GM12878 (cell line): Measurements from ENCODE around the gene SASH3.

Experiments
- REST ChIP-seq: IDR thresholded peaks from 2 replicates; pipeline ENCODE4 v1.6.1; 2012; ENCODE audit warnings: mild to moderate bottlenecking, low read depth, low read length
- TF ChIP-seq, protein P1 (sequence below), 3 experiments: IDR thresholded peaks in 2 of 3; conservative IDR thresholded peaks in 1 of 3; 2 replicates each; pipeline ENCODE4 v1.5.1; 2011; ENCODE audit warnings: low read depth in 3 of 3, low read length in 3 of 3, mild to moderate bottlenecking in 3 of 3, control low read depth in 2 of 3, moderate library complexity in 2 of 3, inconsistent platforms in 1 of 3, mixed read lengths in 1 of 3; ENCODE audit not compliant: control insufficient read depth in 2 of 3, insufficient read depth in 1 of 3; ENCODE audit errors: extremely low read depth in 1 of 3

DNA sequence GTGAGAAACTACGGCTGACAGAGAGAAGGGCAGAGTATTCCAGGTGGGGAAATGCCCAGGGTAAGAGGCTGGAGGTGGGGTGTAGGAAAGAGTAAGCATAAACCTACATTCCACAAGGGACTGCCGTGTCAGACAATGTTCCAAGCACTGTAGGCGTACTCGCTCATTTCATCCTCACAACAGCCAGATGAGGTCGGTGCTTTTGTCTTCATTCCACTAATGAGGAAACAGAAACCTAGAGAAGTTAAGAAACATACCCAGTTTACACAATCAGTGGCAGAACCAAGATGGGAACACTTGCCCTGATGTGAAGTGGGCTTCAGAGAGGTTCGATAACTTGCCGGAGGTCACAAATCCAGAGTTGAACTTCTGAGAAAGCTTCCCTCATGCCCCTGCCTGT lies 4.6 kb downstream of the SASH3 start:
- no peak for TF ChIP-seq REST
- TF ChIP-seq, protein P1, sequence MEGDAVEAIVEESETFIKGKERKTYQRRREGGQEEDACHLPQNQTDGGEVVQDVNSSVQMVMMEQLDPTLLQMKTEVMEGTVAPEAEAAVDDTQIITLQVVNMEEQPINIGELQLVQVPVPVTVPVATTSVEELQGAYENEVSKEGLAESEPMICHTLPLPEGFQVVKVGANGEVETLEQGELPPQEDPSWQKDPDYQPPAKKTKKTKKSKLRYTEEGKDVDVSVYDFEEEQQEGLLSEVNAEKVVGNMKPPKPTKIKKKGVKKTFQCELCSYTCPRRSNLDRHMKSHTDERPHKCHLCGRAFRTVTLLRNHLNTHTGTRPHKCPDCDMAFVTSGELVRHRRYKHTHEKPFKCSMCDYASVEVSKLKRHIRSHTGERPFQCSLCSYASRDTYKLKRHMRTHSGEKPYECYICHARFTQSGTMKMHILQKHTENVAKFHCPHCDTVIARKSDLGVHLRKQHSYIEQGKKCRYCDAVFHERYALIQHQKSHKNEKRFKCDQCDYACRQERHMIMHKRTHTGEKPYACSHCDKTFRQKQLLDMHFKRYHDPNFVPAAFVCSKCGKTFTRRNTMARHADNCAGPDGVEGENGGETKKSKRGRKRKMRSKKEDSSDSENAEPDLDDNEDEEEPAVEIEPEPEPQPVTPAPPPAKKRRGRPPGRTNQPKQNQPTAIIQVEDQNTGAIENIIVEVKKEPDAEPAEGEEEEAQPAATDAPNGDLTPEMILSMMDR (IDR thresholded peaks at IDR 0.05 in 2 of 3, conservative IDR thresholded peaks at IDR 0.05 in 1 of 3; ENCODE audit: control insufficient read depth in 2 of 3, extremely low read depth in 1 of 3, insufficient read depth in 1 of 3, low read depth in 3 of 3, low read length in 3 of 3): no peak
